NT2/D1 (cell line): Measurements from ENCODE around the gene TEC.

Experiments used
- DNase-seq: peaks from one replicate; pipeline ENCODE4 v3.0.0-alpha.2; 2011; ENCODE audit warnings: low read depth, low spot score
- H3K27me3 ChIP-seq: 2 replicates; pipeline ENCODE4 v1.6.0; 2011; ENCODE audit warnings: mild to moderate bottlenecking; ENCODE audit not compliant: insufficient read length, insufficient read depth
- H3K36me3 ChIP-seq: 2 replicates; pipeline ENCODE4 v1.6.1; 2011; ENCODE audit warnings: mild to moderate bottlenecking, low read length, mixed read lengths; ENCODE audit not compliant: insufficient read depth, insufficient read length
- H3K4me1 ChIP-seq: 2 replicates; pipeline ENCODE4 v1.5.1; 2011; ENCODE audit not compliant: insufficient read depth, insufficient read length
- H3K4me3 ChIP-seq: 2 replicates; pipeline ENCODE4 v1.5.1; 2011; ENCODE audit warnings: low read depth; ENCODE audit not compliant: insufficient read length
- H3K9ac ChIP-seq: 2 replicates; pipeline ENCODE4 v1.6.0; 2011; ENCODE audit warnings: low read depth; ENCODE audit not compliant: insufficient read length
- H3K9me3 ChIP-seq: 2 replicates; pipeline ENCODE4 v1.5.1; 2011; ENCODE audit warnings: mild to moderate bottlenecking, low read length; ENCODE audit not compliant: insufficient read depth
- SUZ12 ChIP-seq: IDR thresholded peaks from 2 replicates; pipeline ENCODE4 v1.6.1; 2011; ENCODE audit not compliant: insufficient read length, insufficient read depth; ENCODE audit errors: extremely low read depth
- YY1 ChIP-seq: IDR thresholded peaks from 2 replicates; pipeline ENCODE4 v1.6.1; 2011; ENCODE audit not compliant: insufficient read length, insufficient read depth
- ZNF274 ChIP-seq: IDR thresholded peaks from 2 replicates; pipeline ENCODE4 v1.6.1; 2011; ENCODE audit warnings: mild to moderate bottlenecking, low read depth, low read length

Gene TEC

GRCh38 chr4:48105230-48105629, 164.4 kb downstream of the TEC start:
- H3K9ac ChIP-seq = no peak overlapping the region
- no peak for TF ChIP-seq YY1
- TF ChIP-seq SUZ12 = no peak
- TF ChIP-seq ZNF274 = no peak
- H3K4me1 ChIP-seq = no peaks in the 10 kb centered on the region
- H3K36me3 ChIP-seq = no peaks in the 10 kb centered on the region
- DNase-seq = no peak
- H3K27me3 ChIP-seq = no peaks in the 10 kb centered on the region
- no peak overlapping the region for H3K4me3 ChIP-seq
- H3K9me3 ChIP-seq = no peaks in the 10 kb centered on the region

DNA sequence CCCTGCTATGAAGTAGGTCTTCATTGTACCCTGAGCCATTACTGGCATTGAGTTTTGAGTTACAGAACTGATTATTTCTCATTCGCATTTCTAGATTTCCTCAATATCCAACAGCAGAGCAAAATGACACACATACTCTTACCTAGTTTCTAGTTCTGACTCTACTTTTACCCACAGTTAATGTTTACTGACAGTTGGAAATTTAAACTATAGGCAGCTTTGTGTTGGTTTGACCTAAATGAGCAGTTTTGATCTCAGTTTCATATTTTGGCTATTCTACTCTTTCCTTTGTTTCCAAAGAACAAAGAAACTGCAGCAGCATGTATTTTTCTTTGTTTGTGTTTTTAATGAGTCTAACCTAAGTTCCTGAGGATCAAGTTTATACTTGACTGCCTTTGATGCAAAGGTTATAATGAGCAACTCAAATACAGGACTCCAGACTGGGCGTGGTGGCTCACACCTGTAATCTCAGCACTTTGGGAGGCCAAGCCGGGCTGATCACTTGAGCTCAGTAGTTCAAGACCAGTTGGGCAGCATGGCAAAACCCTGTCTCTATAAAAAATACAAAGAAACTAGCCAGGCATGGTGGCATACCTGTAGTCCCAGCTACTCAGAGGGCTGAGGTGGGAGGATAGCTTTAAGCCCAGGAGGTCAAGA, 166.0 kb downstream of the TEC start:
- no peaks in the 10 kb centered on the region for H3K4me1 ChIP-seq
- no peaks in the 10 kb centered on the region for H3K36me3 ChIP-seq
- H3K9me3 ChIP-seq = no peaks in the 10 kb centered on the region
- H3K9ac ChIP-seq = no peak overlapping the region
- no peaks in the 10 kb centered on the region for H3K27me3 ChIP-seq
- TF ChIP-seq YY1 = no peak
- TF ChIP-seq SUZ12 = no peak
- no peak for TF ChIP-seq ZNF274
- DNase-seq = no peak
- no peak overlapping the region for H3K4me3 ChIP-seq

DNA sequence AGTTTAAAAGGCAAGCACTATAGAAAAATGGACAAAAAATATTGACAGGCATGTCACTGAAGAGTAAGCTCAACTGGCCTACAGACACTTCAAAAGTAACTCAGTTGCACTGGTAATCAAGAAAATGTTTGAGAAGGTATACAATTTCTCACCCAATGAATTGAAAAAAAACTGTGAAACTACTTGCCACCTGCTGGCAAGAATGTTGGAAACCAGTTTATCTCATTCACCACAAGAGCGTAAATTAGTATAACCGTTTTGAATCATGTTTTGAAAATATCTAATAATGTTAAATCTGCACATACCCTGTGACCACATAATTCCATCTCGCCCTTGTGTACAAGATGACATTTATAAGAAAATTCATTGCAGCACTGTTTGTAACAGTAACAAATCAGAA, 167.3 kb downstream of the TEC start:
- Histone ChIP-seq H3K36me3 (no peaks in the 10 kb centered on the region), H3K9ac (no peak overlapping the region), H3K27me3 (no peaks in the 10 kb centered on the region), H3K9me3 (no peaks in the 10 kb centered on the region), H3K4me3 (no peak overlapping the region), H3K4me1 (no peaks in the 10 kb centered on the region)
- DNase-seq = no peak
- TF ChIP-seq YY1 (no peak), SUZ12 (no peak), ZNF274 (no peak)

DNA sequence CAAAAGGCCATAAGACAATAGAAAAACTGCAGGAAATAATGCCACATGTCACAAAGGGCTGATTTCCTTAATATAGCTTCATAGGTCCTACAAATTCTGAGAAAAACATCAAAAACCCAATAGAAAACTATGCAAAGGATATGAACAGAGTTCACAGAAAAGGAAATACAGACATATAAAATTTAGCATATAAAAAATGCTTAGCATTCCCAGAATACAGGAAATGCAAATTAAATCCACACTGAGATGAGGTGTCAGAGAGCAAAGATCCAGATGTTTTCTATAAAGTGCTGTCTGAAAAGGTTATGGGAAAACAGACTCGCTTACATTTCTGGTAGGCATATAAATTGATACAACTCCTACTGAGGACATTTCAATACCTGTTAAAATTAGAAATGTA, 169.4 kb downstream of the TEC start:
- TF ChIP-seq ZNF274 = no peak
- TF ChIP-seq SUZ12 = no peak
- TF ChIP-seq YY1 = no peak
- no peak for DNase-seq
- no peak overlapping the region for H3K9ac ChIP-seq
- H3K4me3 ChIP-seq = no peak overlapping the region
- no peaks in the 10 kb centered on the region for H3K4me1 ChIP-seq
- no peaks in the 10 kb centered on the region for H3K9me3 ChIP-seq
- no peaks in the 10 kb centered on the region for H3K36me3 ChIP-seq
- H3K27me3 ChIP-seq = no peaks in the 10 kb centered on the region

DNA sequence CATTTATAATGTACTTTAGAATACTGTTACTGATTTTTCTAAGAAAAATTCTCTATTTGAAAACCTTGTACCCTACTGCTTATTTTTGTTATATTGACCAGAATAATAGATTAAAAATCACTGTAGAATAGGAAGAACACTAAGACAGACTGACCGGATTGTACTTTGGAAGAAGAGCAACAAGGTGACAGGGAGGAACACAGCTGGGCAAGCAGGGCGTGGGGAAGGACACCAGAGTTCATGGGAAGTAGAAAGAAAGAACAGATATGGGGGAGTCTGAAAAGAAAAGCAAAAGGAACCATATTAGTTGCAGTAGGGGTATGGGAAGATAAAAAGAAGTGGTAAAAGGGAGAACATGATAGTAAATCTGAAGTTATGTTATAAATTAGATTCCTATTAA, 174.2 kb downstream of the TEC start:
- no peak overlapping the region for H3K9ac ChIP-seq
- TF ChIP-seq YY1 = no peak
- no peak for TF ChIP-seq SUZ12
- no peak for TF ChIP-seq ZNF274
- no peak overlapping the region for H3K4me3 ChIP-seq
- no peak for DNase-seq
- no peaks in the 10 kb centered on the region for H3K27me3 ChIP-seq
- H3K4me1 ChIP-seq = no peaks in the 10 kb centered on the region
- H3K9me3 ChIP-seq = no peaks in the 10 kb centered on the region
- H3K36me3 ChIP-seq = no peaks in the 10 kb centered on the region

DNA sequence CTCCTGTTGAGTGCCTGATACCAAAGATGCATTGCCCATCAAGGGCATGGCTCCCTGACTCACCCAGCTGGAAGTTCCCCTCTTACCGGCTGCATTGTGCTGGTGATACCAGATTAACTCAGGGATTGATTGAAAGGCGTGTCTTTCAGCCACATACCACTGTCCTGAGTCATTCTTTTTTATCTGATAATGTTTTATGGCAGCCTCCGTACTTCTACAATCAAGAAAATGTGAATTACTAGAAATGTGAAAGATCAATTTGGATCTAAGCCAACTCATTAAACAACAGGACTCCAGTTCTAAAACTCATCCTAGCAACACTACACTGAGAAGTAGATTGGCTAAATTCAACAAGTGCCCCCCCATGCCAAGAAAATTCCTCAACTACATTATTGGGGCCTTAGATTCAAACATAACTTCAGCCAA, 175.6 kb downstream of the TEC start:
- H3K9me3 ChIP-seq = no peaks in the 10 kb centered on the region
- no peaks in the 10 kb centered on the region for H3K27me3 ChIP-seq
- no peaks in the 10 kb centered on the region for H3K4me1 ChIP-seq
- no peak overlapping the region for H3K4me3 ChIP-seq
- no peak overlapping the region for H3K9ac ChIP-seq
- H3K36me3 ChIP-seq = no peaks in the 10 kb centered on the region
- DNase-seq = no peak
- TF ChIP-seq SUZ12 (no peak), YY1 (no peak)

GRCh38 chr4:48090621-48091020, 179.0 kb downstream of the TEC start:
- Histone ChIP-seq H3K27me3 (no peaks in the 10 kb centered on the region), H3K4me3 (no peak overlapping the region), H3K36me3 (no peaks in the 10 kb centered on the region), H3K9me3 (no peaks in the 10 kb centered on the region), H3K9ac (no peak overlapping the region), H3K4me1 (no peaks in the 10 kb centered on the region)
- no peak for DNase-seq
- no peak for TF ChIP-seq SUZ12
- no peak for TF ChIP-seq YY1
- no peak for TF ChIP-seq ZNF274
